Measurements from ENCODE around the gene DDIT4.

- no peak for TF ChIP-seq GATA3 (IDR thresholded peaks at IDR 0.05; ENCODE audit: low read depth, low read length)
- TF ChIP-seq GATA2 (IDR thresholded peaks at IDR 0.05; ENCODE audit: low read depth, low read length), result no peak
Measured at GRCh38 chr10:72278668-72279393, 5.1 kb downstream of the DDIT4 start.
